NT2/D1 (cell line): ENCODE results near the gene BMP2K.

ENCODE experiments used
- YY1 ChIP-seq: IDR thresholded peaks from 2 replicates; pipeline ENCODE4 v1.6.1; 2011; ENCODE audit not compliant: insufficient read length, insufficient read depth
- ZNF274 ChIP-seq: IDR thresholded peaks from 2 replicates; pipeline ENCODE4 v1.6.1; 2011; ENCODE audit warnings: mild to moderate bottlenecking, low read depth, low read length

GRCh38 chr4:78846258-78846657 is 70.1 kb downstream of the BMP2K start:
- TF ChIP-seq YY1 (no peak), ZNF274 (no peak)
